NOMO-1 treated with DMSO at 0.1 percent for 48 hours (cell line): Measurements from ENCODE around the gene SUPT6H.
"Not testable (repeated sequence)": the region's sequence is repeated elsewhere in the genome, so short reads cannot be mapped to it uniquely, and the experiment has no call there.

ENCODE experiments used
- DNase-seq: peaks from one replicate; lab custom pipeline; 2025; ENCODE audit not compliant: unreplicated experiment; lab: John Stamatoyannopoulos, UW

Gene SUPT6H

DNA sequence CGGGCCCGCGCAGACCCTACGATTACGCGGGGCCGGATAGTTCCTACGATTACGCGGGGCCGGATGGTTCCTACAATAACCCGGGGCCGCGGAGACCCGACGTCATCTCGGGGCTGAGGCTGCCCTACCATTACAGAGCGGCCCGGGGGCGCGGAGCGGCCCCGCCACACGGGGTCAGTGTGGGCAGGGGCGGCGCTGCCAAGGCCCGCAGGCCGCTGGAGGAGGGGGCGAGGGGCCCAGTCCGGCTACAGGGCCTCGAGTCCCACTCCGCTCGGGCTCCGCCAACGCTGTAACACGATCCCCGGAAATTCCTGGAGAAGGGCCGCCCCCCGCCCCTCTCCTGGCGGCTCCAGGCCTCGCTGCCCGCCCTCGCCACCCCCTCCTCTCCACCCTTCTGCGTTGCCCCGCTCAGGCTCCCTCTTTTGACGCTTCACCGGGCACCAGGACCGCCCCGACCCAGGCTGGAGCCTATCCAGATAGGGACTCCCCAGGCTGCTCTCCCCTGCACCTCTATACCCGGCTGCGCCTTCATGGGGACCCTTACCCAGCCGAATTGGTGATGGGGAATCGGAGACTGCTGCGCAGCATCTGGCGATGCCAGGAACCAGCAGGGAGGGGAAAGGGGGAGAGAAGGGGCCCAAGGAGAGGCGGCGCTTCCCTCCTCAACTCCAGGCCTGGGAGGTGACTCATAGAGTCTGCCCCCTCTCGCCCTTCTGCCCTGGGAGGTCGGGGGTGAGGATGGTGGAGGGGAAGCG lies 55.8 kb downstream of the SUPT6H start, which contains the start of gene RAB34:
Gene RAB34 (minus strand): TSS at position 291 of the 755 bp plus-strand sequence. CDS start 602 bp downstream, outside the sequence.
- peak; percentile 29 for DNase-seq

DNA sequence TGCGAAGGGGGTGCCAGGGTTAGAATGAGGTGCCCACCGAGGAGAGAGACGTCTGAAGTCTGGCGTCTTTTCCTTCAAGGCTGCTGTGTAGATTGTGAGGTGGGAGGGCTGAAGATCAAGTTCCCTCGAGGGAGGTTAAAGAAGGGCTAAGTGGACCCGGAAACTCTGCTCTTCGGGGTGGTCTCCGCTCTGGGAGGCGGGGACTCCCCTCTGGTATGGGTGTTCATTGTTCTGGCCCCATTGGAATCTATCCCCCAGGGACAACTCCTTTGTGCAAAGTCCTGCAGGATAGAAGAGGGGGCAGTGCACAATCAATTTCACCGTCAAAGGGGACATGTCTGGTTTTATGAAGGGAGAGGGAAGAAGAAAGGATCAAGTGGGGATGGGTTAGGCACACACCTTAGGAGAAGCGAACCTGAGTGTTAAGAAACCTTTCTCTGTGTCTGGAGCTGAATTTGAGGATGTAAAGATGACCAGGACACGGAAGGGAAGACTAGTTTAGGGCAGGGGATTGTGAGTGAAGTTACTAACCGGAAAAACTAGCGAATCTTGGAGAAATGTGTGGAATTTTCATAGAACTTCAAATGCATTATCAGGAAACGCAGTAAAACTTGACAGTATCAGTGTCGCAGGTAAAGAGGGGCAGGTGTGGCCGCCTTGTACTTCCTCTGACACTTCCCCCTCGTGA lies 56.5 kb downstream of the SUPT6H start:
- DNase-seq, result no peak

DNA sequence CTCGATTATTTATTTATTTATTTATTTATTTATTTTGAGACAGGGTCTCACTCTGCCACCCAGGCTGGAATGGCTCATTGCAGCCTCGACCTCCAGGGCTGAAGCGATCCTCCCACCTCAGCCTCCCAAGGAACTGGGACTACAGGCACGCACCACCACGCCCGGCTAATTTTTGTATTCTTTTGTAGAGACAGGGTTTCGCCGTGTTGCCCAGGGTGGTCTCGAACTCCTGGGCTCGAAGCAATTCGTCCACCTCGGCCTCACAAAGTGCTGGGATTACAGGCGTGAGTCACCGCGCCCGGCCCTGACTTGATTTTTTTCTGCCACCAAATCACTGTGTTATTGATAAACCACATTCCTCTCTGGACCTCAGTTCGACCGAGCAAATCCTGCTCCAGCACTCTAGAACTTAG lies 57.0 kb downstream of the SUPT6H start:
- DNase-seq, result no peak

DNA sequence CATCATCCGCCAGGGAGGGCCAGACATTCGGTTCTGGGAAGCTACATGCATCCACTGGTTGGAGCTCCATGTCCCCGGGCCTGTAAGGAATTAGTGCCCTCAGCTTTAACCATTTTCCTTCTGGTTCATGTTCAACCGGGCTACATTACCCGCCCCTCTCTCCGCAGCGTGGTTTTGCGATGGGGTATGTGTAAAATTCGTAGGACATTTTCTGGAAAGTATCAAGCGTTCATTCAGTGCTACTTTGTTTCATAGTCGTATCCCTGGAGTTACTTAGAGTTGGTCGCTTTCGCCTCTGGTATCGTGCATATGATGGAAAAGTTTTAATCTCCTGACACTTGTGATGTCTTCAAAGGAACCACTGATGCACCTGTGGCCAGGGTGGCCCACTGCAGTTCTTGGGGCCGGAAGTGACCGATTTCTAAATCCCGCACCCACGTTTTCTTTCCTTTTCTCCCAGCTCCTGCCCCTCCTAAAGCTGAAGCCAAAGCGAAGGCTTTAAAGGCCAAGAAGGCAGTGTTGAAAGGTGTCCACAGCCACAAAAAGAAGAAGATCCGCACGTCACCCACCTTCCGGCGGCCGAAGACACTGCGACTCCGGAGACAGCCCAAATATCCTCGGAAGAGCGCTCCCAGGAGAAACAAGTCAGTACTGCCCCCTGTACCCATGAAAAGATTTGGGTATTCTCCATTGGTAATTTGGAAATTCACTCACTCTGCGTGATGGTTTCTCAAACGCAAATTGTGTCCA lies 58.4 kb downstream of the SUPT6H start:
- DNase-seq, result no peak

DNA sequence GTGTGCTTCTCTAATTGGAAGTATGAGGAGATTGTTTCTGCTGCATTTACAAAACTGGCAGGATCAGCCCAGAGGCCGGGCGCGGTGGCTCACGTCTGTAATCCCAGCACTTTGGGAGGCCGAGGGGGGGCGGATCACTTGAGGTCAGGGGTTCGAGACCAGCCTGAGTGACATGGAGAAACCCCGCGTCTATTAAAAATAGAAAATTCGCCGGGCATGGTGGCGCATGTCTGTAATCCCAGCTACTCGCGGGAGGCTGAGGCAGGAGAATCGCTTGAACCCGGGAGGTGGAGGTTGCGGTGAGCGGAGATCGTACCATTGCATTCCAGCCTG lies 59.0 kb downstream of the SUPT6H start:
- not testable (repeated sequence) for DNase-seq

DNA sequence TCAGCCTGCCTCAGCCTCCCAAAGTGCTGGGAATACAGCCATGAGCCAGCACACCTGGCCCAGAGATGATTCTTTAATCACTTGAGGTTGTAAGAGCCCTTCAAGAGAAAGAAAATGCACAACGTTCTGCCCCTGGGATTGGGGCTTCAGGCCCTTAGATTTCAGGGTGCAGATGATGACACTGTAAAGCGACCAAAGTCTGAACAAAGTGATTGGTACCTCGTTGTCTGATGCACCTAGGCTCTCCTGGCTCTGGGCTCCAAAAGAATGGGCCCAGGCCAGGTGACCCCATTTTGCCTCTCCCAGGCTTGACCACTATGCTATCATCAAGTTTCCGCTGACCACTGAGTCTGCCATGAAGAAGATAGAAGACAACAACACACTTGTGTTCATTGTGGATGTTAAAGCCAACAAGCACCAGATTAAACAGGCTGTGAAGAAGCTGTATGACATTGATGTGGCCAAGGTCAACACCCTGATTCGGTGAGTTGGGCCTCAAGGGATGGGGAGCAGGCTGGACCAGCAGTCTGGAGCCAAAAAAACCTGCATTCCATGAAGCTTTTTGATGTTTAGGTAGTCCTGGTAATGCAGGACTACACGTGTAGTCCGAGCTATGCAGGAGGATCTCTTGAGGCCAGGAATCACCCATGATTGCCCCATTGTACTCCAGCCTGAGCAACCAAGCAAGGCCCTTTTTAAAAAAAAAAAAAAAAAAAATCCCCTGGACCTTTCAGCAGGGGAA lies 60.6 kb downstream of the SUPT6H start:
- no peak for DNase-seq

DNA sequence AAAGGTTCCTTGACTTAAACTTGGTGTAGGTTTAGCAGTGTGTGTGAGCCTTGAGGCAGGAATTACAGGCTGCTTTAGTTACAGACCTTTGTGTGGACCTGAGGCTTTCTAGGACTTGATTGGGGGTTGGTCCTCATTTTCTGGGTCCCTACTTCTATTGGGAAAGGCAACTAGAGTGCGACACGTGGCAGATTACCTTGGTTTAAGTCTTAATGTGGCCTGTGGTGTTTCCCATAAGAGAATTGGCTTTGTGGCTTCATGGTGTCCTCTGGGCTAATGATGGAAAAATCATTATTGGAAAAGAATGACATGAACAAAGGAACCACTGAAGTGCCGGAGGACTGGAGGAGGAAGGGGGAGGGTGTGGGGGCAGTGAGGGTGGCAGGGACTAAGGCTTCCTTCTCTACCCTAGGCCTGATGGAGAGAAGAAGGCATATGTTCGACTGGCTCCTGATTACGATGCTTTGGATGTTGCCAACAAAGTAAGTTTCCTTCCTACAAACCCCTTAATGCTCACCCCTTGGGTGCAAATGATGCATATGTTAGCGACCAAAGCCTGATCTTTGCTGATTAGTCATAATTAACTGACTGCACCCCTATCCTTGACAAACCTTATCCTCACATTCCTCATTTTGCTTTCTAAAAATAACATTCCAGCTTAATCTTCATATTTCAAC lies 61.3 kb downstream of the SUPT6H start:
- no peak for DNase-seq

DNA sequence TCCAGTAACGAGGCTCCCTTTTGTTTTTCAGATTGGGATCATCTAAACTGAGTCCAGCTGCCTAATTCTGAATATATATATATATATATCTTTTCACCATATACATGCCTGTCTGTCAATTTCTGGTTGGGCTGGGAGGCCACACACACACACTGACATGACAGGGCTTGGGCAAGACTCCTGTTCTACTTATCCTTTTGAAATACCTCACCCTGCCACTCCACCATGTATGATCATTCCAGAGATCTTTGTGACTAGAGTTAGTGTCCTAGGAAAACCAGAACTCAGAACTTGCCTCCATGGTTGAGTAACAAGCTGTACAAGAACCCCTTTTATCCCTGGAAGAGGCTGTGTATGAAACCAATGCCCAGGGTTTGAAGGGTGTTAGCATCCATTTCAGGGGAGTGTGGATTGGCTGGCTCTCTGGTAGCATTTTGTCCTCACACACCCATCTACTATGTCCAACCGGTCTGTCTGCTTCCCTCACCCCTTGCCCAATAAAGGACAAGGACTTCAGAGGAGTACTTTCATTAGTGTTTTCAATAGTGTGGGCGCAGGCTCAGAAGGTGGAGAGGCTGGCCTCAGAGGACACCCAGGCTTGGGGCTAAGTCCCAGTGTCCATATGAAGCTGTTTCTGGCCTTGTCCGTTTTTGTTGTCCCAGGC lies 62.0 kb downstream of the SUPT6H start:
- not testable (repeated sequence) for DNase-seq

DNA sequence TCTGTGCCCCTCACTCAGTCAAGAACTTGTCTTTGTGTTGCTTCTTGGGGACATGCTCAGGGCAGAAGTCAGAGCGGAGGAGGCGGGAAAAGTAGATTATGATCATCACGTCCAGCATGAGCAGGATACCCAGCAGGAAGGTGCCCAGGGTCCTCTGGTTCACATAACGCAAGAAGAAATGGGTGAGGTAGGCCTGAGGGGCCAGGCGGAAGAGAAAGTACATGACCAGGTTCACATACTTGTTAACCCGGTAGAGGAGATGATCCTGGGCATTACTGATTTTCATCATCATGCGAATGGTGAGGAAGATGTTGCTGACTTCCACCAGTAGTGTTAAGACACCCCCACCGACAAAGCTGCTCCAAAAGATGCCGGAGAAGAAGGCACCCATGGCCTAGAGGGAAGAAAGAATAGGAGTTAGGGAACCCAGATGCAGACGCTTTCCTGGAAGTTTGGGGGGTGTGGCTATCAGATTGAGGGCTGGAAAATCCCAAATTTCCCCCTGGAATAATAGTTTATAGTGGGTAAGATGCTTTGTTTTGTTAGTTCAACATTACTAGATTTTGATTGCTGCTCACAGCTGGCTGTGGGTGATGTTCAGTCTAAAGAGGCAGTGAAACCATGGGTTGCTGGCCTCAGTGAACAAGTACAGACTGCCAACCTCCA lies 62.6 kb downstream of the SUPT6H start:
- no peak for DNase-seq

DNA sequence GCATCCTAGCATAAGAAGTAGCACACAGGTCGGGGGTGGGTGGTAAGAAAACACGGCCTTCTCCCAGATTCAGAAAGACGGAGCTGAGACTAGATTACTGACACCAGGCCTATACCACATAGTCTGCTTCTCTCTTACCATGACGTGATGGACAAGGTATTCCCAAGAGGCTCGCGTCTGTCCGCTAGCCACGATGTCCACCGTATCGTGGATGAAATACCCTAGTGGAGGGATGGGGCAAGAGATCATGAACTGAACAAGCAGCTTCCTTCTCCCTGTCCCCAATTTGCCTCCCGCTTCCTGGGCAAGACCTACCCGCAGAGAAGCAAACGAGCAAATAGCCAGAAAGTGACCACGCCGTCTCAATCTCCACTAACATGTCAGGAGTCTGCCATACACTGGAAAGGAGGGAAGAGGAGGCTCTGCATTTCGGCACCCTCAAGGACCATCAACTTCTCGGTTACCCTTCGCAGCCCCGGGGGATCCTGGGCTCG lies 63.2 kb downstream of the SUPT6H start:
- DNase-seq, result peak; percentile 58

DNA sequence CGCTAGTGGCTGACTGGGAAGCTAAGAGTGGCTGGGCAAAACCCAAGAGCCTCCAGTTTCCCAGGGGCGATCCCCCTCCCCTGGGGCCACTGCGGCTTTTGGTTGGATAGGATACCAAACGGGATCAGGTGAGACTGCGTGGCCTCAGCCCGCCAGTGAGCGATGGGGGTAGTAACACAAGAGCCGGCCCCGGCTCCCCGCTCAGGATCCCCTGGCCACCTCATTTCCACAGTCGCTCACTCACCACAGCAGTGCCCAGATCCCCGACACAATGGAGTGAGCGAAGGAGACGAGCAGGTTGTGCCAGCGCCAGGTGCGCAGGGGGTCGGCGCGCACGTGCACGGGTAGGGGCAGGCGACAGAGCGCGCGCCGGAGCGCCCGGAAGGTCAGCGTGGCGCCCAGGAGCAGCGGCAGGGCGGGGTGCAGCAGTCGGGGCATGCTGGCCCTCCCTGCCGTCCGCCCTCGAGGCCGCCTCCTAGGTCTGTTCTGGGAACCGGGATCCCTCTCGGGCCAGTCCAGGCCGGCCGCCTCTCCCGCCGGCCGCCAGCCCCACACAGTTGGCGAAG lies 63.7 kb downstream of the SUPT6H start:
- peak; percentile 63 for DNase-seq

DNA sequence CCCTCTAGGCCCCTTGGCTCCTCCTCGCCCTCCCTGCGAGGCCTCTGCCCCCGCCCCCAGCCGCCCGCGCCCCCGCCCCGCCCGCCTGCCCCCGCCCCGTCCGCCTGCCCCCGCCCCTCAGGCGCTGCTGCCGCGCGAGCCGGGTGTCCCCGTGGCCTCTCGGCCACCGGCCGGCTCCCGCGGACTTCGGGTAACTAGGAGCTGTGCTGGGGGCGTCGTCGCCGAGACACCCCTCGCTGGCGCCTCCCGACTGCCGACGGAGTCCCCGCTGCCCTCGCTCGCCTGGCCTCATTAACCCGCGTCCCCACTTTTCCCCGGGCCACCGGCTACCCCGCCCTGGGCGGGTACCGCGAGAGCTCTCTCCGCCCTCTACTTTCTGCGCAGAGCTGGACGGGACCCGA lies 64.2 kb downstream of the SUPT6H start, which contains the start of gene TLCD1:
Gene TLCD1 (minus strand): TSS at position 8 of the 401 bp plus-strand sequence. CDS start 136 bp downstream, outside the sequence.
- peak; percentile 57 for DNase-seq

DNA sequence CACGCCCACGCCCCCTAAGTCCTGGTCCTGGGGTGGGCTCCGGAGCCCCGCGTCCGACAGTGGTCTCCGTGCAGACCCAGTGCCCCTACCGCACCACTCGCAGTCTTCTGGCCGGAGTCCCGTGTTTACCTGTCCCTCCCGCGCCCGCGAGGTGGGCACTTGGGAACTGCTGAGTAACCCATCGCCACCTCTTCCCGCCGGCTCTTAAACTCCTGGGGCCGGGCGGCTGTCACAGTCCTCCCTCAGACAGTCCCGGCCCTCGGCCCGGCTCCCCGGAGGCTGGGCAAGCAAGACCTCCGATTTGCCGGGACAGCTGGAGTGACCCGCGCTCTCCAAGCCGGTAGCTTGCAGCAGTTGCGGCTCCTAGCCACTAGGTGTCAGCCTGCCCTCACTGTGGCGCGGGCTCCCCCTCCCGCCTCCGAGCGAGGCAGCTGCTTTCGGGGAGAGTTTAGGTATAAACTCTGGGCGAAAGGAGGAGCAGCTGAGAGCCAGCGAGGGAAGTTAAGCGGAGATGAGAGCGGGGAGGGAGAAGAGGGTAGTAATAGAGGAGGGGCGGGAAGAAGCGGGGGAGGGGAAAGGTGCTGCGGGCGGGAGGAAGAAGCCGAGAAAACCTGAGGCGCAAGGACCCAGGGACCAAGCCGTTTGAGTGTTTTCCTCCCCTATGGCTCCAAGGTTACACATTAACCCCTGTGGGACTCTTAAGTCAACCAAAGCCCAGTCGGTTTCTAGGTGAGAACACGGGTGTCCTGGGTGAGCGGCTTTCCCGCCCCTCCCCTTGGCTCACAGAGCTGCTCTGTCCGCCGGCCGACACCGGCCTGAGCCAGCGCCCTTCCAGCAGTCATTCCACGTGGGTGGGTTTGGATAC lies 64.9 kb downstream of the SUPT6H start:
- DNase-seq, result peak; percentile 93

DNA sequence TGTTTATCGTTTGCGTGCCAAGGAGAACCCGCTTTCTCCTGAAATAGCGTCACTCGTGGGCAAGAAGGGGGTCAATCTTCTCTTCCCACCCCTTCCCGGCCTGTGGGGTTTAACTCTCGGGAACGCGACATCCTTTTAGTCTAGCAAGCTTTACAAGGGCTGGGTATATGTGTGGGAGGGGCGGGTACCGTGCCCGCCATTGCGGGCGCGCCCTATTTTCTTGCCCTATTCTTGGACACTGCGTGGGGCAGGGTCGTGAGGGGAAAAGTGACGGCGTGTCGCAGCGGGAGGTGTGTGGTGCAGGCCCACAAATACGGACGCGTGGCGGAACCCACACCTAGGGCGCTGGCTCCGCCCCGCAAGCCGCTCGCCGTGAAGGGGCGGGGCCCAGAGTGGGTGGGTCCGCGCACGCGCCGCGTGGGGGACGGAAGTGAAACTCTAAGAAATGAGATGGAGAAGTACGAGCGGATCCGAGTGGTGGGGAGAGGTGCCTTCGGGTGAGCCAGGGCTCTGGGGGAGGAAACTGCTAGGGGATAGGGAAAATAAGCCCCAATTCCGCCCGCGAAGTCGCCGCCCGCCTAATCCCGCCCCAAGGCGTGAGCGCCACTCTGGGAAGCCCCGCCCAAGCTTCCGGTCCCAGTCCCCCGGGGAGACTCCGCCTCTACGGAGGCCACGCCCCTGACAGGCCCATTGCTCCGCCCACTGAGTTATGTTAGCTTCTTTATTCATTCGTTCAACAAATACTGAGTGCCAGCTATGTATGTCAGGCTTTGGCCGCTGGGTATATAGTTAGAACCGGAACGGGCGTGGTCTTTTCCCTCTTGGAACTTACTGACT lies 66.6 kb downstream of the SUPT6H start, which contains the start of gene NEK8:
Gene NEK8 (plus strand): TSS at position 425 of the 837 bp plus-strand sequence. CDS start 26 bp downstream, at position 451.
- peak; percentile 93 for DNase-seq

DNA sequence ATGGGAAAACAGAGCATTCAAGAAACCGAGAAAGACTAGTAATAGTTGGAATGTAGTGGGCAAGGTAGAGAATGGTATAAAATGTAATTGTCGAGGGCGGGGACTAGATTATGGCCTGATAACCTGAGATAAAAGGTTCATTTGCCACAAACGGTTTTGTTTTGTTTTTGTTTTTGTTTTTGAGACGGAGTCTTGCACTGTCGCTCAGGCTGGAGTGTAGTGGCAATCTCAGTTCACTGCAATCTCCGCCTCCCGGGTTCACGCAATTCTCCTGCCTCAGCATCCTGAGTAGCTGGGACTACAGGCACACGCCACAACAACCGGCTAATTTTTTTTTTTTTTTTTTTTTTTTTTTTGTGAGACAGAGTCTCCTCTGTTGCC lies 67.9 kb downstream of the SUPT6H start:
- no peak for DNase-seq

DNA sequence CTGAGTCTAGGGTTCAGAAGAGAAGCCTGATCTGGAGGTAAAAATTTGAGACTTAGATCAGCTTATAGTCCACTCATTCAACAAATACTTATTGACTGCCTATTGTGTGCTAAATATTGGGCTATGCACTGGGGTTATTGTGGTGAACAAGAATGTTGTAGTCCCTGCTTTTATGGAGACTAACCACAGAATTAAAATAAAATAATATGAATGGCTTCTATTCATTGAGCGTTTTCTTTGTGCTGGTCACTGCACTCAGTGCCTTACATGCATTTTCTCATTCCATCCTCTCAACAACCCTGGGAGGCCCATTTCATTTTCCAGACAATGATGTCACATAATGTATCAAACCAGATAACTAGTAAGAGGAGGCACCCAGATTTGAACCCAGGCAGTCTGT lies 71.3 kb downstream of the SUPT6H start:
- DNase-seq, result no peak

DNA sequence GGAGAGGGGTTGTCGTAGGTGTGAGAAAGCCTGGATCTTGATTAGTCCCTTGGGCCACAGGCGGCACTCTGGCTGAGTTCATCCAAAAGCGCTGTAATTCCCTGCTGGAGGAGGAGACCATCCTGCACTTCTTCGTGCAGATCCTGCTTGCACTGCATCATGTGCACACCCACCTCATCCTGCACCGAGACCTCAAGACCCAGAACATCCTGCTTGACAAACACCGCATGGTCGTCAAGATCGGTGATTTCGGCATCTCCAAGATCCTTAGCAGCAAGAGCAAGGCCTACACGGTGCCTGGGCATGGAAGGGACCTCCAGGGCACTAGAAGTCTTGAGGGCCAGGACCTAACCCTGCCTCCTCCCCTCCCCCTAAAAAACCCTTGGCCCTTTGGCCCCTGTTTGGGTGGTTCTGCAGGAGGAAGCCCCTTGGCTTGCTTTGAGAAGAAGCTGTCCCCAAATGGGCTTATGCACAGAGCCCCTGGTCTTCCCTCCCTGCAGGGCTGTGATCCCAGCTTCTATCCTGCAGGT lies 72.8 kb downstream of the SUPT6H start:
- no peak for DNase-seq
